Adrenal gland (tissue), 12 donors: ENCODE measurements around the gene PPM1M. TPM values are rescaled to one million over a fixed set of nuclear protein-coding genes. Genes with fewer than 3 reads are reported as not detected.

Experiments used
- DNase-seq, 7 donors: peaks; one replicate each; pipeline ENCODE4 v3.0.0-alpha.2; 2019 to 2020
- H3K27ac ChIP-seq, 5 donors: fragments of 200-600 bp; sonication (generic) in 4 of 5; 1 replicate in 3 of 5; 2 replicates in 2 of 5; pipeline versions ENCODE4 v1.5.1 to v1.8.0; 2016 to 2020; ENCODE audit warnings: mild to moderate bottlenecking in 1 of 5
- H3K27me3 ChIP-seq: fragments of 200-600 bp; 2 replicates; pipeline ENCODE4 v1.8.0; 2021
- H3K36me3 ChIP-seq, 2 donors: fragments of 200-600 bp; replicated peaks in 1 of 2; 1 replicate in 1 of 2; 2 replicates in 1 of 2; pipeline versions ENCODE4 v1.5.1 to v1.8.0; 2018 to 2022
- H3K4me1 ChIP-seq, 2 donors: fragments of 200-600 bp; replicated peaks in 1 of 2; 1 replicate in 1 of 2; 2 replicates in 1 of 2; pipeline versions ENCODE4 v1.5.1 to v1.8.0; 2018 to 2021
- H3K4me3 ChIP-seq, 4 donors: fragments of 200-600 bp; sonication (generic) in 3 of 4; one replicate each; pipeline ENCODE4 v1.5.1; 2016 to 2018
- H3K9me3 ChIP-seq, 3 donors: fragments of 200-600 bp; sonication (generic) in 1 of 3; replicated peaks in 1 of 3; 1 replicate in 2 of 3; 2 replicates in 1 of 3; pipeline versions ENCODE4 v1.5.1 to v1.8.0; 2016 to 2021
- CTCF ChIP-seq, 6 experiments: fragments of 450-650 bp in 4 of 6; fragments of 200-600 bp in 2 of 6; sonication (generic) in 1 of 6; IDR thresholded peaks; 1 replicate in 5 of 6; 2 replicates in 1 of 6; pipeline versions ENCODE4 v1.5.1 to v1.8.0; 2016 to 2021; ENCODE audit warnings: antibody characterized with exemption in 6 of 6, mild to moderate bottlenecking in 2 of 6, moderate library complexity in 1 of 6
- POLR2A ChIP-seq, 2 donors: fragments of 450-650 bp; IDR thresholded peaks; one replicate each; pipeline ENCODE4 v1.6.1; 2017; ENCODE audit warnings: antibody characterized with exemption in 2 of 2, mild to moderate bottlenecking in 2 of 2, moderate library complexity in 1 of 2
- WGBS, 4 donors: extraction: QIAGEN DNeasy Blood & Tissue Kit in 2 of 4; methylation state at CpG; one replicate each; pipeline versions ENCODE4 v1.1.5 to v1.1.7; 2013 to 2017; 5-methylcytosine and 5-hydroxymethylcytosine counted together
- intact Hi-C, 2 donors: fragments of 100-400 bp; cut with DNase I; formaldehyde crosslinking; loops; one replicate each; pipeline versions ENCODE4 v1.14.1 to v1.15.0; 2022 to 2023
- polyA plus RNA-seq, 3 donors: library from polyadenylated mRNA; stranded (reverse); fragments of 200-250 nt in 2 of 3; fragments of 350-450 nt in 1 of 3; fragmentation: Illumina TruSeq in 1 of 3; extraction: RNeasy Lipid Tissue Mini Kit (QIAGEN cat#74804) in 1 of 3; gene quantifications; one replicate each; pipeline ENCODE4 v1.2.3, GENCODE V29; 2013 to 2014
- total RNA-seq, 9 donors: library from RNA; depleted of rRNA in 4 of 9; stranded (reverse); fragments of >200 nt in 4 of 9; fragments of 120-200 nt in 1 of 9; fragmentation: NEBNext Ultra II Directional in 1 of 9; extraction: Animal tissue kit (Norgen Biotek cat#: 25700) in 1 of 9; gene quantifications; one replicate each; pipeline versions ENCODE4 v1.1.0 to v1.2.4, GENCODE V29; 2013 to 2023
- donor health status: healthy with polysubstance abuse.
- donor health status: Bipolar disorder and iron deficiency.
- donor health status: DM: yes; HTN: yes; CAD: no.
- donor health status: DM: no; HTN: no; CAD: no.
- donor health status: DM: no; HTN: no; CAD: no.
- donor health status: DM: yes; HTN: yes; CAD: no.

PPM1M gene
- total and polyA plus RNA-seq, 12 donors: 3.2 to 29.8 (median 21.7) TPM

GRCh38 chr3:52197499-52197841 lies 48.1 kb upstream of the PPM1M start:
- intact Hi-C loops: no loop called here
- TF ChIP-seq CTCF (IDR thresholded peaks at IDR 0.05): no peak
- TF ChIP-seq POLR2A (IDR thresholded peaks at IDR 0.05): no peak
- peaks cover 0 to 36% of the 10 kb centered on the region in 2 donors for H3K36me3 ChIP-seq
- peak overlapping the region in 1 of 4 donors; percentile 74 for H3K4me3 ChIP-seq
- 41 to 71% (median 54%) methylated on average over 7 to 10 of the region's 10 CpGs for WGBS, 4 donors
- H3K4me1 ChIP-seq: peaks cover 50 to 86% of the 10 kb centered on the region in 2 donors
- no peaks in the 10 kb centered on the region for H3K27me3 ChIP-seq
- no peak for DNase-seq
- no peaks in the 10 kb centered on the region for H3K9me3 ChIP-seq
- peak overlapping the region in 4 of 5 donors; percentile 40 to 90 (median 78) for H3K27ac ChIP-seq

DNA sequence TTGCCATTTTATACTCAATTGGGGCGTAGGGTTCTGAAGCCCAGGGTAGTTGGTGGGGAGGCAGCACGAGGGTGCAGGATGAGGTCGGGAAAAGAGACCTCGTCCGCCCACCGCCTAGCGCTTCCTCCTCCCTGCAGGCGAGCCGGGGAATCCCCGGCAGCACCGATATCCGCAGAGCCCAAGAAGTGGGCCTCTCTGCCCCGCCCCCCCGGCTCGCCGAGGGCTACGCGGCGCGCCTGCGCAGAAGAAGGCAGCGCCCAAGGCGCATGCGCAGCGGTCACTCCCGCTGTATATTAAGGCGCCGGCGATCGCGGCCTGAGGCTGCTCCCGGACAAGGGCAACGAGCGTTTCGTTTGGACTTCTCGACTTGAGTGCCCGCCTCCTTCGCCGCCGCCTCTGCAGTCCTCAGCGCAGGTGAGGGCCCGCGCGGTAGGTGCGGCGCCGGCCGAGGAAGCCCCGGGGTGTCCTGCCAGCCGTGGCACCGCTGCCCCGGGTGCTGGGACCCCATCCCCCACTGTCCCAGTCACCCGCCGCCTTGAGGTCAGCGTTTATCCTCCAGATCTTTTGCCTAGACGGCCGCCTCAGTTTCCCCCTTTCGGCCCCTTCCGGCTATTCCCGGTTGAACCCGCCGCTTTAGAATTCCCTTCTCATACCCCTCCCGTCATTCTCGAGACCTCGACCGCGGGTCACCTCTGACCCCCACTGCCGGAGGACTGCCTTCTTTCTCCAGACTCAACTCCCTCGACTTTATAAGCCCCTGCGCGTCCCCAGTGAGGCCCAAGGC lies 47.5 kb upstream of the PPM1M start, which contains the start of gene ALAS1:
ALAS1 (plus strand) TSS at position 319 of the 784 bp plus-strand sequence. CDS start 1,082 bp downstream, outside the sequence.
- H3K36me3 ChIP-seq: peaks cover 0 to 41% of the 10 kb centered on the region in 2 donors
- peaks cover 50 to 87% of the 10 kb centered on the region in 2 donors for H3K4me1 ChIP-seq
- H3K4me3 ChIP-seq: peak within 1 kb of the TSS in 3 of 4 donors; percentile 65 to 100 (median 74)
- TF ChIP-seq POLR2A (IDR thresholded peaks at IDR 0.05): peak; percentile 98 to 100
- peak in 4 of 6 experiments; percentile 15 to 53 (median 30) for TF ChIP-seq CTCF (IDR thresholded peaks at IDR 0.05)
- no peaks in the 10 kb centered on the region for H3K9me3 ChIP-seq
- H3K27me3 ChIP-seq: no peaks in the 10 kb centered on the region
- DNase-seq: peak; percentile 89 to 97 (median 94)
- peak within 1 kb of the TSS; percentile 45 to 90 (median 76) for H3K27ac ChIP-seq
- intact Hi-C loops: no loop called here
- 0 to 2% (median 0%) methylated on average over 19 to 71 of the region's 71 CpGs for WGBS, 4 donors

GRCh38 chr3:52198643-52199608 lies 46.6 kb upstream of the PPM1M start:
- peak overlapping the region; percentile 66 to 90 (median 76) for H3K27ac ChIP-seq
- peaks cover 52 to 91% of the 10 kb centered on the region in 2 donors for H3K4me1 ChIP-seq
- H3K9me3 ChIP-seq: no peaks in the 10 kb centered on the region
- 17 to 25% (median 20%) methylated on average over 9 to 14 of the region's 14 CpGs for WGBS, 4 donors
- DNase-seq: no peak
- H3K4me3 ChIP-seq: peak overlapping the region; percentile 1 to 100 (median 70)
- intact Hi-C loops: no loop called here
- peaks cover 0 to 50% of the 10 kb centered on the region in 2 donors for H3K36me3 ChIP-seq
- no peaks in the 10 kb centered on the region for H3K27me3 ChIP-seq
- TF ChIP-seq POLR2A (IDR thresholded peaks at IDR 0.05) (no peak), CTCF (IDR thresholded peaks at IDR 0.05) (no peak)
